GM12878 (cell line): ENCODE measurements around the gene SRBD1.

Experiments used
- CREB1 ChIP-seq: IDR thresholded peaks from 2 replicates; pipeline ENCODE4 v1.6.1; 2012; ENCODE audit warnings: low read depth, mild to moderate bottlenecking, inconsistent platforms
- EP300 ChIP-seq, 2 experiments: fragments of 150-350 bp in 1 of 2; IDR thresholded peaks; 2 replicates each; pipeline ENCODE4 v1.6.1; 2011 to 2012; ENCODE audit warnings: low read depth in 2 of 2, low read length in 2 of 2, borderline replicate concordance in 1 of 2, improper control_type of control experiment in 1 of 2, inconsistent platforms in 1 of 2; ENCODE audit not compliant: control insufficient read depth in 1 of 2
- NFYB ChIP-seq: IDR thresholded peaks from 2 replicates; pipeline ENCODE4 v1.6.1; 2011; ENCODE audit warnings: low read depth, mild to moderate bottlenecking, low read length, improper control_type of control experiment, moderate library complexity; ENCODE audit not compliant: insufficient read depth
- POLR2A ChIP-seq: IDR thresholded peaks from 2 replicates; pipeline ENCODE4 v1.6.1; 2011; ENCODE audit warnings: low read depth, mild to moderate bottlenecking, low read length
- POLR2AphosphoS2 ChIP-seq: IDR thresholded peaks from 2 replicates; pipeline ENCODE4 v1.6.1; 2011; ENCODE audit warnings: low read depth, mild to moderate bottlenecking, low read length, improper control_type of control experiment, moderate library complexity
- RAD21 ChIP-seq: IDR thresholded peaks from 2 replicates; pipeline ENCODE4 v1.6.1; 2011; ENCODE audit warnings: mild to moderate bottlenecking, low read depth, low read length, moderate library complexity; ENCODE audit not compliant: insufficient read depth
- RFX5 ChIP-seq: IDR thresholded peaks from 2 replicates; pipeline ENCODE4 v1.6.1; 2011; ENCODE audit warnings: low read depth, low read length, improper control_type of control experiment
- SIX5 ChIP-seq: IDR thresholded peaks from 2 replicates; pipeline ENCODE4 v1.6.1; 2011; ENCODE audit warnings: mild to moderate bottlenecking, low read depth, low read length, moderate library complexity; ENCODE audit not compliant: severe bottlenecking
- SUZ12 ChIP-seq: fragments of 200-600 bp; sonication (generic); IDR thresholded peaks from one replicate; pipeline ENCODE4 v1.6.1; 2018; ENCODE audit warnings: antibody characterized with exemption, mild to moderate bottlenecking; ENCODE audit not compliant: unreplicated experiment
- TAF1 ChIP-seq: IDR thresholded peaks from 2 replicates; pipeline ENCODE4 v1.6.1; 2011; ENCODE audit warnings: mild to moderate bottlenecking, low read depth, low read length, borderline replicate concordance
- TCF12 ChIP-seq: IDR thresholded peaks from 2 replicates; pipeline ENCODE4 v1.6.1; 2011; ENCODE audit warnings: low read depth, mild to moderate bottlenecking, low read length
- WRNIP1 ChIP-seq: IDR thresholded peaks from 2 replicates; pipeline ENCODE4 v1.6.1; 2011; ENCODE audit warnings: low read depth, low read length, improper control_type of control experiment, borderline replicate concordance
- TF ChIP-seq, protein P1 (sequence below), 3 experiments: IDR thresholded peaks in 2 of 3; conservative IDR thresholded peaks in 1 of 3; 2 replicates each; pipeline ENCODE4 v1.5.1; 2011; ENCODE audit warnings: low read depth in 3 of 3, low read length in 3 of 3, mild to moderate bottlenecking in 3 of 3, control low read depth in 2 of 3, moderate library complexity in 2 of 3, inconsistent platforms in 1 of 3, mixed read lengths in 1 of 3; ENCODE audit not compliant: control insufficient read depth in 2 of 3, insufficient read depth in 1 of 3; ENCODE audit errors: extremely low read depth in 1 of 3
- TF ChIP-seq, protein P2 (sequence below): IDR thresholded peaks from 2 replicates; pipeline ENCODE4 v1.6.1; 2012; ENCODE audit warnings: mild to moderate bottlenecking, low read depth, low read length

DNA sequence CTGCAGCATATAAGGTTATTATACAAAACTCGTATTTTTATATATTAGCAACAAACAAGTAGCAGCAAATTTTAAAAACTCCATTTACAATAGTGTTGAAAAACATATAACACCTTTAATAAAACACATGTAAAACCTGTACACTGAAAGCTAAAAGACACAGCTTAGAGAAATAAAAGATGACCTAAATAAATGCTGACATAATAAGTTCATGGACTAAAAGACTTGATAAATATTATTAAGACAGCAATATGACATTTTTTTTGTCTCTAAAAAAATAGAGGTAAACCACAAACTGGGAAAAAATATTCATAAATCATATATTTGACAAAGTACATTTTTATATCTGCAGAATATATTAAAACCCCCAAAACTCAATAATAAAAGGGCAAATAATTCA, 201.4 kb downstream of the SRBD1 start:
- no peak for TF ChIP-seq RAD21
- TF ChIP-seq POLR2A = no peak
- TF ChIP-seq, protein P1, sequence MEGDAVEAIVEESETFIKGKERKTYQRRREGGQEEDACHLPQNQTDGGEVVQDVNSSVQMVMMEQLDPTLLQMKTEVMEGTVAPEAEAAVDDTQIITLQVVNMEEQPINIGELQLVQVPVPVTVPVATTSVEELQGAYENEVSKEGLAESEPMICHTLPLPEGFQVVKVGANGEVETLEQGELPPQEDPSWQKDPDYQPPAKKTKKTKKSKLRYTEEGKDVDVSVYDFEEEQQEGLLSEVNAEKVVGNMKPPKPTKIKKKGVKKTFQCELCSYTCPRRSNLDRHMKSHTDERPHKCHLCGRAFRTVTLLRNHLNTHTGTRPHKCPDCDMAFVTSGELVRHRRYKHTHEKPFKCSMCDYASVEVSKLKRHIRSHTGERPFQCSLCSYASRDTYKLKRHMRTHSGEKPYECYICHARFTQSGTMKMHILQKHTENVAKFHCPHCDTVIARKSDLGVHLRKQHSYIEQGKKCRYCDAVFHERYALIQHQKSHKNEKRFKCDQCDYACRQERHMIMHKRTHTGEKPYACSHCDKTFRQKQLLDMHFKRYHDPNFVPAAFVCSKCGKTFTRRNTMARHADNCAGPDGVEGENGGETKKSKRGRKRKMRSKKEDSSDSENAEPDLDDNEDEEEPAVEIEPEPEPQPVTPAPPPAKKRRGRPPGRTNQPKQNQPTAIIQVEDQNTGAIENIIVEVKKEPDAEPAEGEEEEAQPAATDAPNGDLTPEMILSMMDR (IDR thresholded peaks at IDR 0.05 in 2 of 3, conservative IDR thresholded peaks at IDR 0.05 in 1 of 3; ENCODE audit: control insufficient read depth in 2 of 3, extremely low read depth in 1 of 3, insufficient read depth in 1 of 3, low read depth in 3 of 3, low read length in 3 of 3) = no peak
- TF ChIP-seq, protein P2, sequence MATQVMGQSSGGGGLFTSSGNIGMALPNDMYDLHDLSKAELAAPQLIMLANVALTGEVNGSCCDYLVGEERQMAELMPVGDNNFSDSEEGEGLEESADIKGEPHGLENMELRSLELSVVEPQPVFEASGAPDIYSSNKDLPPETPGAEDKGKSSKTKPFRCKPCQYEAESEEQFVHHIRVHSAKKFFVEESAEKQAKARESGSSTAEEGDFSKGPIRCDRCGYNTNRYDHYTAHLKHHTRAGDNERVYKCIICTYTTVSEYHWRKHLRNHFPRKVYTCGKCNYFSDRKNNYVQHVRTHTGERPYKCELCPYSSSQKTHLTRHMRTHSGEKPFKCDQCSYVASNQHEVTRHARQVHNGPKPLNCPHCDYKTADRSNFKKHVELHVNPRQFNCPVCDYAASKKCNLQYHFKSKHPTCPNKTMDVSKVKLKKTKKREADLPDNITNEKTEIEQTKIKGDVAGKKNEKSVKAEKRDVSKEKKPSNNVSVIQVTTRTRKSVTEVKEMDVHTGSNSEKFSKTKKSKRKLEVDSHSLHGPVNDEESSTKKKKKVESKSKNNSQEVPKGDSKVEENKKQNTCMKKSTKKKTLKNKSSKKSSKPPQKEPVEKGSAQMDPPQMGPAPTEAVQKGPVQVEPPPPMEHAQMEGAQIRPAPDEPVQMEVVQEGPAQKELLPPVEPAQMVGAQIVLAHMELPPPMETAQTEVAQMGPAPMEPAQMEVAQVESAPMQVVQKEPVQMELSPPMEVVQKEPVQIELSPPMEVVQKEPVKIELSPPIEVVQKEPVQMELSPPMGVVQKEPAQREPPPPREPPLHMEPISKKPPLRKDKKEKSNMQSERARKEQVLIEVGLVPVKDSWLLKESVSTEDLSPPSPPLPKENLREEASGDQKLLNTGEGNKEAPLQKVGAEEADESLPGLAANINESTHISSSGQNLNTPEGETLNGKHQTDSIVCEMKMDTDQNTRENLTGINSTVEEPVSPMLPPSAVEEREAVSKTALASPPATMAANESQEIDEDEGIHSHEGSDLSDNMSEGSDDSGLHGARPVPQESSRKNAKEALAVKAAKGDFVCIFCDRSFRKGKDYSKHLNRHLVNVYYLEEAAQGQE = no peak
- no peak for TF ChIP-seq SIX5
- TF ChIP-seq RFX5 = no peak
- no peak for TF ChIP-seq NFYB
- TF ChIP-seq WRNIP1 = no peak
- no peak for TF ChIP-seq POLR2AphosphoS2
- no peak for TF ChIP-seq EP300 (IDR thresholded peaks at IDR 0.05; ENCODE audit: borderline replicate concordance in 1 of 2, control insufficient read depth in 1 of 2, low read depth in 2 of 2, low read length in 2 of 2)
- no peak for TF ChIP-seq SUZ12
- no peak for TF ChIP-seq TCF12
- no peak for TF ChIP-seq CREB1
- TF ChIP-seq TAF1 = no peak
